HepG2 (cell line): ENCODE measurements around the gene ANXA5.

Source experiments
- FOXA1 ChIP-seq, 2 experiments: fragments of 450-650 bp in 1 of 2; sonication (generic) in 1 of 2; formaldehyde crosslinking in 1 of 2; IDR thresholded peaks; 2 replicates each; pipeline versions ENCODE4 v1.4.0 to v1.6.1; 2016 to 2020; ENCODE audit warnings: missing genetic modification reagents in 1 of 2
- KLF6 ChIP-seq: IDR thresholded peaks from 2 replicates; pipeline ENCODE4 v1.8.0; 2016; ENCODE audit warnings: missing biosample characterization, missing genetic modification reagents
- NR2C2 ChIP-seq: sonication (generic); formaldehyde crosslinking; IDR thresholded peaks from 2 replicates; pipeline ENCODE4 v1.4.0; 2020; ENCODE audit warnings: missing genetic modification reagents, mild to moderate bottlenecking, moderate library complexity, borderline replicate concordance
- SAFB2 ChIP-seq: sonication (generic); formaldehyde crosslinking; IDR thresholded peaks from 2 replicates; pipeline ENCODE4 v1.5.1; 2020; ENCODE audit warnings: missing genetic modification reagents, low read depth, mild to moderate bottlenecking, borderline replicate concordance
- SMAD1 ChIP-seq: sonication (generic); formaldehyde crosslinking; IDR thresholded peaks from 2 replicates; pipeline ENCODE4 v1.4.0; 2020; ENCODE audit warnings: missing genetic modification reagents, low read depth, mild to moderate bottlenecking, borderline replicate concordance
- ZNF207 ChIP-seq: fragments of 450-650 bp; IDR thresholded peaks from 2 replicates; pipeline ENCODE4 v1.6.1; 2016; ENCODE audit warnings: antibody characterized with exemption, borderline replicate concordance
- TF ChIP-seq, protein P1 (sequence below): sonication (generic); formaldehyde crosslinking; IDR thresholded peaks from 2 replicates; pipeline ENCODE4 v1.5.0; 2020; ENCODE audit warnings: mild to moderate bottlenecking, missing genetic modification reagents, moderate library complexity

DNA sequence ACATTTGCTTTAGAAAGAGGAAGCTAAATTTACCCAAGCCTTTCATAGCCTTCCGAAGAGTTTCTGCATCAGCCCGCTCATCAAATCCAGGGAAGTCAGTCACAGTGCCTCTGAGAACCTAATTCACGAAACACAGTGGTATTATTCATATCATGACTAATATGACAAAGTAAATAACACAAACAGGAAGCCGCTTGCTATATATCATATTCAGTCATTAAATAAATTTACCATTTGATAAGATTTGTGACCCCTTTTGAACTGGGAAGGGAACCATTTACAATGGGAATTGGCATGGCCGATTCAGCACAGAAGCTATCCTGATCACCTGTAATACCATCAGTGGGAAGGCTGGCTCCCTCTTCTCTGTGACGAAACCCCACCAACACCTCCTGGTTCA is 10.5 kb downstream of the ANXA5 start:
- TF ChIP-seq SMAD1 (CRISPR knock-in tag) (no peak), SAFB2 (no peak), FOXA1 (IDR thresholded peaks at IDR 0.05) (no peak), FOXA1 (CRISPR knock-in tag; IDR thresholded peaks at IDR 0.05) (no peak), NR2C2 (CRISPR knock-in tag) (no peak), ZNF207 (no peak), KLF6 (no peak)
- TF ChIP-seq, protein P1, sequence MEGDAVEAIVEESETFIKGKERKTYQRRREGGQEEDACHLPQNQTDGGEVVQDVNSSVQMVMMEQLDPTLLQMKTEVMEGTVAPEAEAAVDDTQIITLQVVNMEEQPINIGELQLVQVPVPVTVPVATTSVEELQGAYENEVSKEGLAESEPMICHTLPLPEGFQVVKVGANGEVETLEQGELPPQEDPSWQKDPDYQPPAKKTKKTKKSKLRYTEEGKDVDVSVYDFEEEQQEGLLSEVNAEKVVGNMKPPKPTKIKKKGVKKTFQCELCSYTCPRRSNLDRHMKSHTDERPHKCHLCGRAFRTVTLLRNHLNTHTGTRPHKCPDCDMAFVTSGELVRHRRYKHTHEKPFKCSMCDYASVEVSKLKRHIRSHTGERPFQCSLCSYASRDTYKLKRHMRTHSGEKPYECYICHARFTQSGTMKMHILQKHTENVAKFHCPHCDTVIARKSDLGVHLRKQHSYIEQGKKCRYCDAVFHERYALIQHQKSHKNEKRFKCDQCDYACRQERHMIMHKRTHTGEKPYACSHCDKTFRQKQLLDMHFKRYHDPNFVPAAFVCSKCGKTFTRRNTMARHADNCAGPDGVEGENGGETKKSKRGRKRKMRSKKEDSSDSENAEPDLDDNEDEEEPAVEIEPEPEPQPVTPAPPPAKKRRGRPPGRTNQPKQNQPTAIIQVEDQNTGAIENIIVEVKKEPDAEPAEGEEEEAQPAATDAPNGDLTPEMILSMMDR: no peak
